SW480 (cell line): ENCODE results near the gene PALLD.
"Not testable (repeated sequence)": the region's sequence is repeated elsewhere in the genome, so short reads cannot be mapped to it uniquely, and the experiment has no call there.

Experiments
- DNase-seq: peaks from one replicate; pipeline ENCODE4 v3.0.0-alpha.2; 2016; ENCODE audit warnings: low spot score

The PALLD gene

DNA sequence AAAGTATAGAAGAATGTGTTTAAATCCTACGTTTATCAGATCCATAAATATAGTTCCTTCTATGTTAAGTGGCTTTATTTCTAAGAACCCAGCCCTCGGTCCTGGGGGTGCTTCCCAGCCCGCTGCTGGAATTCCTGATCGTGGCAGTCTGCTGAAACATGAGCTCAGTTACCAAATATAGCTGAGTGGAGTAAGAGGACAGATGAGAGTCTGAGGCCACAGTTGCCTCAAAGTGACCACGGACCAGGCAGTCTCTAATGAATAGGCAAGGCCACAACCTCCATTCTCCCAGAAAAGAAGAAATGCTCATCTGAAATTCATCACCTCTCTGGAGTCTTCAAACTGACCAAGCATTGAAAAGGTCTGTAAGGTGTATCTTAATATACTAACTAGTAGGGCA is at the start of gene PALLD:
PALLD (plus strand) TSS at position 219 of the 400 bp plus-strand sequence.
- no peak for DNase-seq

DNA sequence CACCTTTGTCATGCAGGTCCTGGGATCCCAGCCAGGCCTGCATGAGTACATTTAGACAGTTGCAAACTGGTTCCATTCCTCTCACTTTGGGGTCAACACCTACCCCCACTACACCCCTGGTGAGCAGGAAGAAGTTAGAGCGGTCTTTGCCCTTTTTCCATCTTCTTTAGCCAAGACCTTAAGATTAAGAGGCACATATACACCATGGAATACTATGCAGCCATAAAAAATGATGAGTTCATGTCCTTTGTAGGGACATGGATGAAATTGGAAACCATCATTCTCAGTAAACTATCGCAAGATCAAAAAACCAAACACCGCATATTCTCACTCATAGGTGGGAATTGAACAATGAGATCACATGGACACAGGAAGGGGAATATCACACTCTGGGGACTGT is 47.8 kb upstream of the PALLD start:
- DNase-seq = not testable (repeated sequence)

GRCh38 chr4:168449719-168450452 is 47.0 kb upstream of the PALLD start:
- no peak for DNase-seq

DNA sequence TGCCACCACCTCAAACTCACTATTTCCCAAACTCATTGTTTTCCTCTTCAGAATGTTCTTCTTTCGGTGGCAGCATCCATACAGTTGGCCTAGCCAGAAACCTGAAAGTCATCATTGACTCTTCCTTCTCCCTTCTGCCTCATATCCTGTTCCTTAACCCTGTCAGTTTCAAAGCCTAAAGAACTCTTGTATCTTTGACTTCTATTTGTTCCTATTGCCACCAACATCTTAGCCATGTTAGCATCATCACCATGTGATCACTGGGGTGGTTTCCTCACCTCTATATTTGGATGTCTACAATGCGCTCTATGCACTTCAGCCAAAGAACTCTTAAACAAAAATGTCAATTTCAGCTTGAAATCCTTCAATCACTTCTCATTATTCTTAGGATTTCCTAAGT is 45.5 kb upstream of the PALLD start:
- DNase-seq = no peak

DNA sequence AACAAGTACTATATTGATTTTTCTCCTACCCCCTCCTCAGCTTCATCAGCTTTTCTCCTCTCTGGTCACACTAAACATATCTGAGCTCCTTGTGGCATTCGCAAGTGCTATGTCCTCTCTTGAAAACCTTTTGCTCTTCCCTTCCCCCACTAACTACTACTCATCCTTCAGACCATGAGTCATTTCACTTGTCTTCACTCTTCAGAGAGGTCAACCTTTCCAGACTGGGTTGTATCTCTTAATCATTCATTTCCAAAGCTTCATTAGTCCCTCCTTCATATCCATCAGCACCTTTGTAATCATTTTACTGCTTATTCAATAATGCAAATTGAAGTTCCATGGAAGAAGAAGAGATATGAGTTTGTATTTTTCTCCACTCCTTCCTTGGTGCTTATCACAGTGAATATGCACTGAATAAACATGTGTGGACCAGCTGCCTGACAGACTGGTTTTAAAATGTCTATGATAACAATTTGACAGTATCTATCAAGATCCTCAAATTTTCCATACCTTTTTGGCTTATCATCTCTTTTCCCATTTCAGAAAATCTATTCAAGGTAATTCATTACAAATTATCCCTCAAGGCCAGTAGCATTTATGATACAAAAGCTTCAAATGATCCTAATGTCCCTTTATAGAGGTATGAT is 45.0 kb upstream of the PALLD start:
- peak; percentile 6 for DNase-seq

DNA sequence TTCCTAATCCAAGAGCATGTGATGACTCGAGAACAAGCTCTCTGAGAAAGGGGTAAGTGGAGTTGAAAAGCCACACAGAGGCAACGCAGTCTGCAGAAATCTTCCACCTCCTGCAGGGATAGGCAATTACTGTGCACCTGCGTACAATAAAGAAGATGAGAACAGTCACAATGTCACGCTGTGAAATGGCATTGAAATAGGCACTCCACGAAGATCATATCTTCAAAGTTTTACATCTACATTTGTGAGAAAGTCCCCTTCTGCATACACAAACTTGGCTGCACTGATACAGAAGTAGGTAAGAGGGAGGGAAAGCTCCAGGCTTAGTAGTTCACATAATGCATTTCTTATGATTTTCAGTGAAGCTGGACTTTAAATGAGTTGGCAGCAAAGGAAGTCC is 43.7 kb upstream of the PALLD start:
- DNase-seq = no peak

- not testable (repeated sequence) for DNase-seq
Observed at GRCh38 chr4:168458256-168458655, 38.6 kb upstream of the PALLD start.

- DNase-seq = no peak
Observed at GRCh38 chr4:168461821-168462220, 35.0 kb upstream of the PALLD start.

- no peak for DNase-seq
Observed at GRCh38 chr4:168472920-168473319, 23.9 kb upstream of the PALLD start.

DNA sequence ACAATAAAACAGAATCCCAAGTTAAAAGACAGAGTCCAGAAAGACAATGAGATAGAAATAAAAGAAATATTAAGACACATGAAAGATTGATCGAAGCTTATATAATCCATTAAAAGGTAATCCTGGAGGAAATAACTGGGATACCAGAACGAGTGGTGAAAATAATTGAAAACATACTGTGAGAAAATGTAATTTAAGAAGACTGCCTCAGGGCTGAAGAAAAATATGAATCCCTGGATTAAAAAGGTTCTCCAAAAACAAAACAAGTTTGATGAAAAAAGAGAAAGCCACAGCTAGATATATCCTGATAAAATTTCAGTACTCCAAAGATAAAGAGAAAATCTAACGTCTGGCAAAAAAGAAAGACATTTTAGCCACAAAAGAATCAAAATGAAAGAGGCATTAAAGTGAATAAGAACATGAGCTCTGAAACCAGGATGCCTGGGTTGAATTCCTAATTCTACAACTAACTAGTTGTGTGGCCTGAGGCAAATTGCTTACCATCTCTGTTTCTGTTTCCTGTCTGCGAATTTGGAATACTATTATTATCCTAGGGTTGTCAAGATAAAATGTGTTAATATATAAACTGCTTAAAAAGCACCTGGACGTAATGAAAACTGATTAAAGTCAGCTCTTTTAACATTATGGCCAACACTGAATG is 22.1 kb upstream of the PALLD start:
- DNase-seq = no peak

DNA sequence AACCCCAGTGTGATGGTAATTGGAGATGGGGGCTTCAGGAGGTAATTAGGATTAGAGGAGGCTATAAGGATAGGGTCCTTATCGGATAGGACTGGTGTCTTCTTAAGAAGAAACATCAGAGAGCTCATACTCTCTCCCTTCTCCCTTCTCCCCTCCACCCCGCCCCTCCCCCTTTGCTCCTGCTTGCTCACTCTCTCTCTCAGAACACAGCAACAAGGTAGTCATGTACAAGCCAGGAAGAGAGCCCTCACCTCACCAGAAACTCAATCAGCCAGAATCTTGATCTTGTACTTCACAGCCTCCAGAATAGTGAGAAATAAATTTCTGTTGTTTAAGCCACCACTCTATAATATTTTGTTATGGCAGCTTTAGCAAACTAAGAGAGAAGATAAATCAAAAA is 21.1 kb upstream of the PALLD start:
- no peak for DNase-seq

DNA sequence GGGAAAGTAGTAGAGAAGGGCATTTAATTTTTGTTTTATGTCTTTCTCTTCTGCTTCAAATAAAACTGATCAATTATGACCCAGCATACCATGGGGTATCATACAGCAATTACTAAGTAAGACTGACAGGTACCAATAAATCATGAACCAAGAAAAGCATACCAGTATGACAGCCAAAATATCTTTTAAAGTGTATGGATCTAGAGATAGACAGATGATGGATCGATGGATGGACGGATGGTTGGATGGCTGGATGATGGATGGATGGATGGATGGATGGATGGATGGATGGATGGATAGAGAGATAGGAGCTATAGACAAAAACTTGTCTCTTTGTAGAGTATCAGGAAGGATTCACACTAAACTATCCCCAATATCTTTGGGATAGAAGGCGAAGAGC is 18.0 kb upstream of the PALLD start:
- DNase-seq = no peak

GRCh38 chr4:168480931-168481611 is 15.8 kb upstream of the PALLD start:
- peak; percentile 52 for DNase-seq

DNA sequence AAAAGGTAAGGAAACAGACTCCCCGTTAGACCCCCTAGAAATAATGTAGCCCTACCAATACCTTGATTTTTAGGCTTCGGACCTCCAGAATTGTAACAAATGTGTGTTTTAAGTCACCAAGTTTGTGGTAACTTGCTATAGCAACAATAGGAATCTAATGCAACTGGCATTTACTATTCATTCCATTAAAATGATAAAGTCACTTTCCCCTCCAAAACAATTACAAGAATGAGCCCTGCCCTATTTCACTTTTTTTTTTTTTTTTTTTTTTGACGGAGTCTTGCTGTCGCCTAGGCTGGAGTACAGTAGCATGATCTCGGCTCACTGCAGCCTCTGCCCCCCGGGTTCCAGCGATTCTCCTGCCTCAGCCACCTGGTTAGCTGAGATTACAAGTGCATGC is 13.0 kb upstream of the PALLD start:
- DNase-seq = no peak

DNA sequence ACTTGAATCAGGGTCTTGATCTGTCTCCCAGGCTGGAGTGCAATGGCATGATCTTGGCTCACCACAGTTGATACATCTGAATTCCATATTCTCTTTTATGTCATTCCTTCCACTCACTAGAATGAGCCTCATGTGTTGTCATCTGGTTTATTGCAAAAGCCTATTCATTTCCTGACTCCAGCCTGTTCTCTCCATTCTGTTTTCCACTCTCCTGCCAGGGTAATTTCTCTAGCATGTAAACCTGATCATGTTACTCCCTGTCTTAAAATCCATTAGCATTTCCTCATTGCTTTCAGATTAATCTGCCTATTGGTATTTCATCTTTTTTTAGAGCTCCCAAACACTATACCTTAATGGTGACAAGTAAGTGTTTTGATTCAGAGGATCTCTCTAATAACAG is 12.2 kb upstream of the PALLD start:
- DNase-seq = no peak

DNA sequence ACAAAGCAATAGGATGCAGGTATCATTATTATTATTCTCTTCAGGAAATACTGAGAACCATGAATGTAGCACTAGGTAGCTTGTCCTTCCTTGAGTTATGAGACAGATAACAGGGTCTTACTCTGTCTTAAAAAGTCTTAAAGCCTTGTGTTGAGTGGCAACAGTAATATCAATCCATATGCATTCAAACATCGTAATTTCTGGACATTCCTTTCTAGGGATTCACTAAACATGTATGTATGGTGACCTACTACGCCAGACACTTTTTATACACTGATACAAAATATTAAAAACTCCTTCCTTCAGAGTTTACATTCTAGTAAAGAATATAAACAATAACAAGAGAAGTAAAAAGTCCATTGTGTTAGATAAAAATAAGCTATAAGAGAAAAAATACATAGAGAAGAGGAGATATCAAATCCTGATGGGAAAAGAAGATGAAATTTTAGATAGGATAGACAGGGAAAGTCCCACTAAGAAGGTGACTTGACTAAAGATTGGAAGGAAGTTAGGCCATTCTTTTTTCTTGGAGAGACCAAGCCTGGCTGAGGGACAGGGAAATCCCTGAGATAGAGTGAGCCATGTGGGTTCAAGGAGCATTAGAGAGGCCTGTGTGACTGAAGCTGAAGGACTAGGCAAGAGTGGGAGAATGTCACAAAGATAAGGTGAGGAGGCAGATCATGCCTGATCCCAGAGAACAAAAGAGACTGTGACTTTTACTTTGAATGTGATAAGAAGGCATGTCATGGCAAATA is 11.5 kb upstream of the PALLD start:
- DNase-seq = no peak

DNA sequence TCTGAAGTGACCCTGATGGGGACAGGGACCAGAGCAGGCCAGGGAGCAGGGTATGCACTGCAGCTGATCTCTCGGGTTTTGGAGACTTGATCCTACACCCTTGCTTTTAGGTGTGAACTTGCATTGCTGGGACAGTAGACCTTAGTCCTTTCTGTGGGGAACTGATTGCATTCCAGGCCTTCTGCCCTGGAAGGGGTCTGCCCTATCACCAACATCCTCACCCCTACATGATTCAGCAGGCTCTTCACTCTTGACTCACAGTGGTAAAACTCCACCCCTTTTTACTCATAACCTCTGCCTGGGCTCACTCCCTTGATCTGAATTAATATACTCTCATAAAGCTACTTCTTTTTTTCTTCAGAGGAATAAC is 10.0 kb upstream of the PALLD start:
- peak; percentile 41 for DNase-seq

GRCh38 chr4:168487282-168488035 is 9.4 kb upstream of the PALLD start:
- no peak for DNase-seq

DNA sequence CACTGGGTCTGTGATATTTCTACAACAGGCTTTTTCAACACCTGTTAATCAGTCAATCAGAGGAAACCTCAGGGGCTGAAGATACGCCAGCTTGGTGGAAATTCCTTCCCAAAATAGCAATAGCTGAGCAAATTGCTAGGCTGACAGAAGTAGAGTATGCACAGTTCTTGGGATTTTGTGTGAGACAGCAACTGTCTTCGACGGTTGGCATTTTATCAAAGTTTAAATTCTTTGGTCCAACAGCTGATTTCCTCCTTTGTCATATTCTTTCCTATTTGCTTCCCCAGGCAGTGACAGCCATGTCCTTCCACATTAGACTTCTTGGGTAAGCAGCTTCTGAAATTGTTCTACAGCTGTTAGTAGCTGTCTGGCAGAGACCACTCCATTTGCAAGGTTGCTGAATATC is 8.0 kb upstream of the PALLD start:
- no peak for DNase-seq

DNA sequence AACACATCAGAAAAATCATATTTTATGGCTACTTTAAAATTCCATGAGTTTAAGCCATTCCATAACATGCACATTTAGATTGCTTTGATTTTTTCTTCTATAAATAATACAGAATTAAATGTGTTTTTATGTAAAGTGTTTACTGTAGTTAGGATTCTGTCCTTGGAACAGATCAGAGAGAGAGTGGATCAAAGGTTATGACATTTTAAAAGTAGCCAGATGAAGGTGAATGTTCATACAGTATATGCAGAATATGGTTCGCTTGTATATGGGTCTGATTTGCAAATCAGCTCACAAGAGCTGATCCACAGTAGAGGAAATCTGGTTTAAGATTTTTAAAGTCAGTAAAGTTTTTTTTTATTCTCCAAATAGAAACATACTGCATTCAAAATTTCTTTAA is 7.2 kb upstream of the PALLD start:
- no peak for DNase-seq

GRCh38 chr4:168490711-168491110 is 6.1 kb upstream of the PALLD start:
- no peak for DNase-seq
